Measurements from ENCODE around the gene SH3D19.

DNA sequence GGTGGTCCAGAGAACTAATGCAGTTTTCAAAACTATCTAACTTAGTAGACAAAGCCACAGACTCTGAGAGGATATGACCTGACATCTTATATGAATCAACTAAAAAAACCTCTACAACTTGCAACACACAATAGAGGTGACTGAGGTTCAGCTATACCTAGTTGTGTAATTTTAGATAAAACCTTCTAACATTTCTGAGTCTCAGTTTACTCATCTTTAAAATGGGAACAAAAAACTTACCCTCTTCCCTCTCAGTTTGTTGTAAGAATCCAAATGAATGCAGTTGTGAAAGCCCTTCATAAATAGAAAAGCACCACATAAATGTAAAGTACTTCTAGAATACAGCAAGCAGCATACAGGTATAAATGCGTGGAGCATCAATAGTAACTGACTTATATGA, 5.9 kb downstream of the SH3D19 start:
- TF ChIP-seq, protein P1, sequence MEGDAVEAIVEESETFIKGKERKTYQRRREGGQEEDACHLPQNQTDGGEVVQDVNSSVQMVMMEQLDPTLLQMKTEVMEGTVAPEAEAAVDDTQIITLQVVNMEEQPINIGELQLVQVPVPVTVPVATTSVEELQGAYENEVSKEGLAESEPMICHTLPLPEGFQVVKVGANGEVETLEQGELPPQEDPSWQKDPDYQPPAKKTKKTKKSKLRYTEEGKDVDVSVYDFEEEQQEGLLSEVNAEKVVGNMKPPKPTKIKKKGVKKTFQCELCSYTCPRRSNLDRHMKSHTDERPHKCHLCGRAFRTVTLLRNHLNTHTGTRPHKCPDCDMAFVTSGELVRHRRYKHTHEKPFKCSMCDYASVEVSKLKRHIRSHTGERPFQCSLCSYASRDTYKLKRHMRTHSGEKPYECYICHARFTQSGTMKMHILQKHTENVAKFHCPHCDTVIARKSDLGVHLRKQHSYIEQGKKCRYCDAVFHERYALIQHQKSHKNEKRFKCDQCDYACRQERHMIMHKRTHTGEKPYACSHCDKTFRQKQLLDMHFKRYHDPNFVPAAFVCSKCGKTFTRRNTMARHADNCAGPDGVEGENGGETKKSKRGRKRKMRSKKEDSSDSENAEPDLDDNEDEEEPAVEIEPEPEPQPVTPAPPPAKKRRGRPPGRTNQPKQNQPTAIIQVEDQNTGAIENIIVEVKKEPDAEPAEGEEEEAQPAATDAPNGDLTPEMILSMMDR (IDR thresholded peaks at IDR 0.05; ENCODE audit: insufficient read depth, low read length, poor library complexity, severe bottlenecking): no peak
- no peak for TF ChIP-seq EZH2phosphoT487 (conservative IDR thresholded peaks at IDR 0.05; ENCODE audit: low read length)
